ENCODE measurements around the gene STAMBP. TPM values are rescaled to one million over a fixed set of nuclear protein-coding genes. Genes with fewer than 3 reads are reported as not detected.
"Not testable (repeated sequence)": the region's sequence is repeated elsewhere in the genome, so short reads cannot be mapped to it uniquely, and the experiment has no call there.

Gene STAMBP
- total and polyA plus RNA-seq, 2 donors (not counting 1 experiment from before 2014, with no cell fraction given), result 23.3 to 44.2 TPM

GRCh38 chr2:73868204-73868978 lies 39.6 kb downstream of the STAMBP start:
- Histone ChIP-seq H3K9me3 (ENCODE audit: control insufficient read depth, insufficient read depth, low read depth, low read length) (no peaks in the 10 kb centered on the region), H3K4me2 (ENCODE audit: extremely low read depth, insufficient read depth, low read length) (no peak overlapping the region), H3K79me2 (ENCODE audit: control insufficient read depth, insufficient read depth, low read length) (no peaks in the 10 kb centered on the region), H4K20me1 (ENCODE audit: control insufficient read depth, extremely low read depth, insufficient read depth, low read length) (no peaks in the 10 kb centered on the region), H3K36me3 (ENCODE audit: control insufficient read depth, insufficient read depth, low read length) (peaks cover 5% of the 10 kb centered on the region), H3K27ac (ENCODE audit: insufficient read depth, low read length) (no peak overlapping the region), H3K27me3 (ENCODE audit: control insufficient read depth, insufficient read depth, low read length) (no peaks in the 10 kb centered on the region), H3K9ac (ENCODE audit: insufficient read depth, low read length) (no peak overlapping the region), H3K4me3 (replicated peaks in 1 of 4; ENCODE audit: control extremely low read depth in 1 of 4, insufficient read depth in 1 of 4, low read depth in 3 of 4, low read length in 4 of 4) (no peak overlapping the region), H2AFZ (ENCODE audit: low read length) (no peak overlapping the region), H3K4me1 (ENCODE audit: control insufficient read depth, extremely low read depth, insufficient read depth, low read length) (peaks cover 6% of the 10 kb centered on the region)
- DNase-seq (ENCODE audit: low read depth in 2 of 2), result no peak
- no peak for TF ChIP-seq CTCF (conservative IDR thresholded peaks at IDR 0.05 in 1 of 2, IDR thresholded peaks at IDR 0.05 in 1 of 2; ENCODE audit: low read depth in 1 of 2, low read length in 2 of 2)
- TF ChIP-seq EZH2 (IDR thresholded peaks at IDR 0.05; ENCODE audit: low read length, missing control alignments), result no peak

GRCh38 chr2:73870084-73870483 lies 41.3 kb downstream of the STAMBP start:
- DNase-seq (ENCODE audit: low read depth in 2 of 2), result peak; percentile 97 to 99
- Histone ChIP-seq H3K27ac (ENCODE audit: insufficient read depth, low read length) (no peak overlapping the region), H3K9me3 (ENCODE audit: control insufficient read depth, insufficient read depth, low read depth, low read length) (no peaks in the 10 kb centered on the region), H2AFZ (ENCODE audit: low read length) (no peak overlapping the region), H3K4me3 (replicated peaks in 1 of 4; ENCODE audit: control extremely low read depth in 1 of 4, insufficient read depth in 1 of 4, low read depth in 3 of 4, low read length in 4 of 4) (no peak overlapping the region), H3K27me3 (ENCODE audit: control insufficient read depth, insufficient read depth, low read length) (no peaks in the 10 kb centered on the region), H3K36me3 (ENCODE audit: control insufficient read depth, insufficient read depth, low read length) (peaks cover 2% of the 10 kb centered on the region), H3K4me2 (ENCODE audit: extremely low read depth, insufficient read depth, low read length) (peak overlapping the region; percentile 48), H3K9ac (ENCODE audit: insufficient read depth, low read length) (no peak overlapping the region), H4K20me1 (ENCODE audit: control insufficient read depth, extremely low read depth, insufficient read depth, low read length) (no peaks in the 10 kb centered on the region), H3K4me1 (ENCODE audit: control insufficient read depth, extremely low read depth, insufficient read depth, low read length) (peaks cover 6% of the 10 kb centered on the region), H3K79me2 (ENCODE audit: control insufficient read depth, insufficient read depth, low read length) (no peaks in the 10 kb centered on the region)
- TF ChIP-seq CTCF (conservative IDR thresholded peaks at IDR 0.05 in 1 of 2, IDR thresholded peaks at IDR 0.05 in 1 of 2; ENCODE audit: low read depth in 1 of 2, low read length in 2 of 2) (no peak), EZH2 (IDR thresholded peaks at IDR 0.05; ENCODE audit: low read length, missing control alignments) (no peak)

- no peaks in the 10 kb centered on the region for H3K36me3 ChIP-seq (ENCODE audit: control insufficient read depth, insufficient read depth, low read length)
- H3K4me1 ChIP-seq (ENCODE audit: control insufficient read depth, extremely low read depth, insufficient read depth, low read length), result no peaks in the 10 kb centered on the region
- no peak overlapping the region for H3K4me2 ChIP-seq (ENCODE audit: extremely low read depth, insufficient read depth, low read length)
- no peak for TF ChIP-seq CTCF (conservative IDR thresholded peaks at IDR 0.05 in 1 of 2, IDR thresholded peaks at IDR 0.05 in 1 of 2; ENCODE audit: low read depth in 1 of 2, low read length in 2 of 2)
- TF ChIP-seq EZH2 (IDR thresholded peaks at IDR 0.05; ENCODE audit: low read length, missing control alignments), result no peak
- H3K9ac ChIP-seq (ENCODE audit: insufficient read depth, low read length), result no peak overlapping the region
- DNase-seq (ENCODE audit: low read depth in 2 of 2), result no peak
- no peaks in the 10 kb centered on the region for H3K27me3 ChIP-seq (ENCODE audit: control insufficient read depth, insufficient read depth, low read length)
- no peak overlapping the region for H2AFZ ChIP-seq (ENCODE audit: low read length)
- no peak overlapping the region for H3K27ac ChIP-seq (ENCODE audit: insufficient read depth, low read length)
- H3K79me2 ChIP-seq (ENCODE audit: control insufficient read depth, insufficient read depth, low read length), result no peaks in the 10 kb centered on the region
- no peaks in the 10 kb centered on the region for H4K20me1 ChIP-seq (ENCODE audit: control insufficient read depth, extremely low read depth, insufficient read depth, low read length)
- no peak overlapping the region for H3K4me3 ChIP-seq (replicated peaks in 1 of 4; ENCODE audit: control extremely low read depth in 1 of 4, insufficient read depth in 1 of 4, low read depth in 3 of 4, low read length in 4 of 4)
- no peaks in the 10 kb centered on the region for H3K9me3 ChIP-seq (ENCODE audit: control insufficient read depth, insufficient read depth, low read depth, low read length)
Observed at GRCh38 chr2:73877071-73877802, 48.5 kb downstream of the STAMBP start.

- H3K36me3 ChIP-seq (ENCODE audit: control insufficient read depth, insufficient read depth, low read length); H4K20me1 ChIP-seq (ENCODE audit: control insufficient read depth, extremely low read depth, insufficient read depth, low read length): not testable (repeated sequence)
Observed at GRCh38 chr2:73877984-73878383, 49.2 kb downstream of the STAMBP start.

More at GRCh38 chr2:73877984-73878383, 49.2 kb downstream of the STAMBP start:
- H3K27me3 ChIP-seq (ENCODE audit: control insufficient read depth, insufficient read depth, low read length); H3K4me3 ChIP-seq (replicated peaks in 1 of 4; ENCODE audit: control extremely low read depth in 1 of 4, insufficient read depth in 1 of 4, low read depth in 3 of 4, low read length in 4 of 4); H3K27ac ChIP-seq (ENCODE audit: insufficient read depth, low read length); H3K4me1 ChIP-seq (ENCODE audit: control insufficient read depth, extremely low read depth, insufficient read depth, low read length); H3K79me2 ChIP-seq (ENCODE audit: control insufficient read depth, insufficient read depth, low read length); H2AFZ ChIP-seq (ENCODE audit: low read length); H3K9ac ChIP-seq (ENCODE audit: insufficient read depth, low read length); DNase-seq (ENCODE audit: low read depth in 2 of 2); H3K4me2 ChIP-seq (ENCODE audit: extremely low read depth, insufficient read depth, low read length); H3K9me3 ChIP-seq (ENCODE audit: control insufficient read depth, insufficient read depth, low read depth, low read length): not testable (repeated sequence)
